MCF 10A (cell line): ENCODE data around the gene MIOX. TPM values are rescaled to one million over a fixed set of nuclear protein-coding genes. Genes with fewer than 3 reads are reported as not detected.

ENCODE experiments used
- BruUV-seq: library from RNA; stranded (reverse); fragments of 400-500 nt; replicated peaks from 2 replicates; lab custom pipeline; 2021; lab: Mats Ljungman, UMichigan
- CTCF ChIA-PET: fragments of 300-600 bp; sonication (Branson Sonifier 250); formaldehyde crosslinking; extraction: SDS; loops from one replicate; lab custom pipeline; 2021; ENCODE audit warnings: antibody characterized with exemption, inconsistent platforms; lab: Yijun Ruan, JAX
- POLR2A ChIA-PET: fragments of 300-600, 350-650 bp; sonication (Branson Sonifier 250); formaldehyde crosslinking; extraction: SDS; loops from one replicate; lab custom pipeline; 2020; ENCODE audit warnings: antibody characterized with exemption, inconsistent platforms; lab: Yijun Ruan, JAX
- DNase-seq: peaks from one replicate; pipeline ENCODE4 v3.0.0-alpha.2; 2018; ENCODE audit not compliant: unreplicated experiment
- H3K27ac Mint-ChIP-seq: one replicate; pipeline ENCODE4 v1.8.0; 2022; ENCODE audit warnings: mild to moderate bottlenecking, low read depth, mixed read lengths; ENCODE audit not compliant: unreplicated experiment
- H3K27me3 Mint-ChIP-seq: one replicate; pipeline ENCODE4 v1.8.0; 2022; ENCODE audit warnings: mixed read lengths; ENCODE audit not compliant: insufficient read depth, unreplicated experiment
- H3K36me3 Mint-ChIP-seq: one replicate; pipeline ENCODE4 v1.8.0; 2022; ENCODE audit warnings: mild to moderate bottlenecking, moderate library complexity, mixed read lengths; ENCODE audit not compliant: insufficient read depth, unreplicated experiment
- H3K4me1 Mint-ChIP-seq: one replicate; pipeline ENCODE4 v1.8.0; 2022; ENCODE audit warnings: mixed read lengths; ENCODE audit not compliant: insufficient read depth, unreplicated experiment
- H3K4me3 Mint-ChIP-seq: one replicate; pipeline ENCODE4 v1.8.0; 2022; ENCODE audit warnings: mild to moderate bottlenecking, moderate library complexity, mixed read lengths; ENCODE audit not compliant: unreplicated experiment
- H3K9me3 Mint-ChIP-seq: one replicate; pipeline ENCODE4 v1.8.0; 2022; ENCODE audit warnings: mixed read lengths; ENCODE audit not compliant: unreplicated experiment
- intact Hi-C: fragments of 100-400 bp; cut with micrococcal nuclease; formaldehyde crosslinking; loops from 2 replicates; pipeline ENCODE4 v1.14.1; 2022
- total RNA-seq: library from RNA; stranded (reverse); gene quantifications from 2 replicates; pipeline ENCODE4 v1.2.3, GENCODE V29; 2022
- TF ChIP-seq, protein P1 (sequence below): fragments of 200-600 bp; IDR thresholded peaks from one replicate; pipeline ENCODE4 v1.8.0; 2022; ENCODE audit warnings: antibody characterized with exemption, mild to moderate bottlenecking; ENCODE audit not compliant: unreplicated experiment

Gene MIOX
- total RNA-seq, 1 experiment from 2014 or later: 0.63 TPM

DNA sequence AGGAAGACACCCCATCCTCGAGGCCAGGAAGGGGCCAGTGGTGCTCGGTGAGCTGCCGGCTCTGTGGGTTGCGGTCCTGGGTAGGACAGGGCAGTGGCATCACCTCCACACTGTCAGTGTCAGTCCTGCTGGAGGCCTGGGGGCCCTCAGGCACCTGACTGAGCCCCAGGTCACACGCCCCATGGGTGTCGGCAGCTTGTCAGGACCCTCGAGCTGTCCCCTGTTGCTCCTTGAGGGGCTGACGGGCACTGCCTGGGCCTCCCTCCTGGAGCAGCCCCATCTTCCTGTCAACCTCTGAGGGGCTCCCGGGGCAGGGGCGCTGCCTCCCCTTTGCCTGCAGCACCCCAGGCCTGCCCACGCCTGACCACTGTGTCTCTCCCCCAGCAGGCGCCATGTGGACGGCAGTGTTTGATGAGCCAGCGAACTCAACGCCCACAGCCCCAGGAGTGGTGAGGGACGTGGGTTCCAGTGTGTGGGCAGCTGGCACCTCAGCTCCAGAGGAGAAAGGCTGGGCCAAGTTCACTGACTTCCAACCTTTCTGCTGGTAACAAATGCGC is 47.3 kb upstream of the MIOX start:
- no peaks in the 10 kb centered on the region for H3K9me3 Mint-ChIP-seq
- no TSS peak for BruUV-seq
- no peaks in the 10 kb centered on the region for H3K4me1 Mint-ChIP-seq
- no peaks in the 10 kb centered on the region for H3K27me3 Mint-ChIP-seq
- H3K4me3 Mint-ChIP-seq: no peak overlapping the region
- peaks cover 65% of the 10 kb centered on the region for H3K36me3 Mint-ChIP-seq
- POLR2A ChIA-PET: no interaction called here
- TF ChIP-seq, protein P1, sequence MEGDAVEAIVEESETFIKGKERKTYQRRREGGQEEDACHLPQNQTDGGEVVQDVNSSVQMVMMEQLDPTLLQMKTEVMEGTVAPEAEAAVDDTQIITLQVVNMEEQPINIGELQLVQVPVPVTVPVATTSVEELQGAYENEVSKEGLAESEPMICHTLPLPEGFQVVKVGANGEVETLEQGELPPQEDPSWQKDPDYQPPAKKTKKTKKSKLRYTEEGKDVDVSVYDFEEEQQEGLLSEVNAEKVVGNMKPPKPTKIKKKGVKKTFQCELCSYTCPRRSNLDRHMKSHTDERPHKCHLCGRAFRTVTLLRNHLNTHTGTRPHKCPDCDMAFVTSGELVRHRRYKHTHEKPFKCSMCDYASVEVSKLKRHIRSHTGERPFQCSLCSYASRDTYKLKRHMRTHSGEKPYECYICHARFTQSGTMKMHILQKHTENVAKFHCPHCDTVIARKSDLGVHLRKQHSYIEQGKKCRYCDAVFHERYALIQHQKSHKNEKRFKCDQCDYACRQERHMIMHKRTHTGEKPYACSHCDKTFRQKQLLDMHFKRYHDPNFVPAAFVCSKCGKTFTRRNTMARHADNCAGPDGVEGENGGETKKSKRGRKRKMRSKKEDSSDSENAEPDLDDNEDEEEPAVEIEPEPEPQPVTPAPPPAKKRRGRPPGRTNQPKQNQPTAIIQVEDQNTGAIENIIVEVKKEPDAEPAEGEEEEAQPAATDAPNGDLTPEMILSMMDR: no peak
- intact Hi-C loops: no loop called here
- H3K27ac Mint-ChIP-seq: no peak overlapping the region
- DNase-seq: no peak
- CTCF ChIA-PET: interaction anchor here (0.7 to 1.1 kb wide), 2 partner anchors 30 to 171 kb away, joined by 3 read pairs; no protein-coding TSS in a partner anchor

DNA sequence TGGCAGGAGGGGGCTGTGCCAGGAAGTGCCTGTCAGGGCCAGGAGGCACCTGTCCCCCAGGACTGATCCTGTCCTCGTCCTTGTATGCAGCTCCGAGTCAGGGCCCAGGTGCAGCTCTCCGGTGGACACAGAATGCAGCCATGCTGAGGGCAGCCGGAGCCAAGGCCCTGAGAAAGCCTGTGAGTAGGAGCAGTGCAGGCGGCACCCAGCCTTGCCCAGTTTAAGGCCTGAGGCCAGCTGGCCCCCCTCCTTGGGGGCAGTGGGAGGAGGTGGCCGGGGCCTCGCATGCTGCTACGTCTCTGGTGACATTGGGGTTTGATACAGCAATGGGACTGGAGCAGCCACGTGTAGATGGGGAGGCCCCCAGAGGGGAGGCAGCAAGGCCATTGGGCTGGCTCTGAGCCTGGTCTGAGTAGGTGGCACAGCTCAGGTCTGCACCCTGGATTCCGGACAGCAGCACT is 46.8 kb upstream of the MIOX start:
- DNase-seq: no peak
- BruUV-seq: no TSS peak
- peaks cover 62% of the 10 kb centered on the region for H3K36me3 Mint-ChIP-seq
- no peak overlapping the region for H3K27ac Mint-ChIP-seq
- H3K9me3 Mint-ChIP-seq: no peaks in the 10 kb centered on the region
- ChIA-PET POLR2A (no interaction called here), CTCF (interaction anchor here (1.1 kb wide), 1 partner anchor 30 kb away, joined by 3 read pairs; no protein-coding TSS in a partner anchor)
- H3K4me1 Mint-ChIP-seq: no peaks in the 10 kb centered on the region
- intact Hi-C loops: no loop called here
- no peak overlapping the region for H3K4me3 Mint-ChIP-seq
- TF ChIP-seq, protein P1: no peak
- H3K27me3 Mint-ChIP-seq: no peaks in the 10 kb centered on the region

DNA sequence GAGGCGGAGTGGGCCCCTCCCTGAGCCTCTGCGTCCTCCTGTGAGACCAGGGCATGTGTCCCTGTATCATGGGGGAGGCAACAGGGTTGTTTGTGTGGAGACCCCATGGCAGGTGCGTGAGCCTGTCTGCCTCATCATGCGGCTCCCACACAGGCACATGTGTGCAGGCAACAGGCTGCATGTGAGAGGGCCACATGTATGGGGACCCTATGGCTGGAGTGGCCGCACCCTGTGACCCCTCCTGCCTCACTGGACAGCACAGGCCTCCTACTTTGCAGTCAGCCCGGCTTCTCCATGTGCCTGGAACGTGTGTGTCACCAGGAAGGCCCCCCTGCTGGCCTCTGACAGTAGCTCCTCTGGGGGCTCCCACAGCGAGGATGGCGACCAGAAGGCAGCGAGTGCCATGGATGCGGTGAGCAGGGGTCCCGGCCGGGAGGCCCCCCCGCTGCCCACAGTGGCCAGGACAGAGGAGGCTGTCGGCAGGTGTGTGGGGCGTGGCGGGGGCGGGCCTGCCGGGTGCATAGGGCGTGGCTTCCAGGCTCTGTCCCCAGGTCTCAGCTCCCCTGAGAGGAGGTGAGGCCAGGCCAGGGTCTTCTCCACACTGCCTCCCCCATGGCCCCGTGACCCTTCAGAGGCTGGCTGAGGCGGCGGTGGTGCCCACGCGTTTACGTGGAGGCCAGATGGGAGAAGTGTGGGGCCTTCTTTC is 46.0 kb upstream of the MIOX start:
- no peak for DNase-seq
- Mint-ChIP-seq H3K4me1 (no peaks in the 10 kb centered on the region), H3K4me3 (no peak overlapping the region), H3K27me3 (no peaks in the 10 kb centered on the region), H3K36me3 (peaks cover 66% of the 10 kb centered on the region), H3K27ac (no peak overlapping the region), H3K9me3 (no peaks in the 10 kb centered on the region)
- no TSS peak for BruUV-seq
- TF ChIP-seq, protein P1: no peak
- POLR2A ChIA-PET: no interaction called here
- CTCF ChIA-PET: interaction anchor here (0.6 kb wide), 1 partner anchor 97 kb away, joined by 3 read pairs; no protein-coding TSS in a partner anchor
- intact Hi-C loops: no loop called here

DNA sequence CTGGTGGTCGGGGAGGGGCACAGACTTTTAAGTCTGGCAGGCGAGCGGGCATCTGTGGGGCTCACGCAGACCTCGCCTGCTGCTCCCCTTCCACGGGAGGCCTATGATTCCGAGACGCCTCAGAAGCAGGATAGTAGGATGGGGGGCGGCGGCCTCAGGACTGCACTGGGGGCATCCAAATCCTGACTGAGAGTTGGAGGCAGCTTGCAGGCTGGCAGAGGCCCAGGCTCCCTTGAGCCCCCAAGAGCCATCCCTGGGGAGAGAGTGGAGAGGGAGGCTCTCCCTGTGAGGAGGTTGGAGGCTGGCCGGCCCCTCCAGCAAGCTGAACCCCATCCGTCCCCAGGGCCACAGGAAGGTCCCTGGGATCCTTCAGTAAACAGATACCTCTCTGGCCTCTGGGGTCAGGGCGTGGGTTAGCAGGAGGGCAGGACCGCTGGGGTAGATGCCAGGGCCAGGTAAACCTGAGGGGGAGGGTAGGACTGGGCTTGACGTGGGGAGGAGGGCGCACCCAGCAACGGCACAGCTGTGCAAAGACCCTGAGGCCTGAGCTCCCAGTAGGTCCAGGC is 45.1 kb upstream of the MIOX start:
- Mint-ChIP-seq H3K27me3 (no peaks in the 10 kb centered on the region), H3K36me3 (peaks cover 65% of the 10 kb centered on the region), H3K9me3 (no peaks in the 10 kb centered on the region), H3K27ac (no peak overlapping the region), H3K4me3 (no peak overlapping the region), H3K4me1 (no peaks in the 10 kb centered on the region)
- DNase-seq: no peak
- POLR2A ChIA-PET: interaction anchor here (1.0 kb wide), 1 partner anchor 39 kb away, joined by 3 read pairs; no protein-coding TSS in a partner anchor
- CTCF ChIA-PET: interaction anchor here (0.6 kb wide), 1 partner anchor 16 kb away, joined by 3 read pairs; no protein-coding TSS in a partner anchor
- TF ChIP-seq, protein P1: no peak
- intact Hi-C loops: no loop called here
- no TSS peak for BruUV-seq
